Hematopoietic multipotent progenitor cell treated with erythropoietin and hydrocortisone succinate and interleukin-3 and kit ligand, for 15 days (in vitro differentiated cells): ENCODE results near the gene RPL39L.
"Not testable (repeated sequence)": the region's sequence is repeated elsewhere in the genome, so short reads cannot be mapped to it uniquely, and the experiment has no call there.

Experiments
- DNase-seq: peaks from one replicate; pipeline ENCODE4 v3.0.0-alpha.2; 2015; ENCODE audit warnings: low spot score

The RPL39L gene

DNA sequence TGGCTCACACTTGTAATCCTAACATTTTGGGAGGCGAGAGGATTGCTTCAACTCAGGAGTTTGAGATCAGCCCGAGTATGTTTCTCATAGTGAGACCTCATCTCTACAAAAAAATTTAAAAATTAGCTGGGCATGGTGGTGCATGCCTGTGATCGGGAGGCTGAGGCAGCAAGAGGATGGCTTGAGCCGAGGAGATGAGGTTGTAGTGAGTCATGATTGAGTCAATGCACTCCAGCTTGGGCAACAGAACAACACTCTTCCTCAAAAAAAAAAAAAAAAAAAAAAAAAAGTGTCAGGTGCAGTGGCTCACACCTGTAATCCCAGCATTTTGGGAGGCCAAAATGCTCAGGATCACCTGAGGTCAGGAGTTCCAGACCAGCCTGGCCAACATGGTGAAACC, 2.4 kb downstream of the RPL39L start:
- no peak for DNase-seq

DNA sequence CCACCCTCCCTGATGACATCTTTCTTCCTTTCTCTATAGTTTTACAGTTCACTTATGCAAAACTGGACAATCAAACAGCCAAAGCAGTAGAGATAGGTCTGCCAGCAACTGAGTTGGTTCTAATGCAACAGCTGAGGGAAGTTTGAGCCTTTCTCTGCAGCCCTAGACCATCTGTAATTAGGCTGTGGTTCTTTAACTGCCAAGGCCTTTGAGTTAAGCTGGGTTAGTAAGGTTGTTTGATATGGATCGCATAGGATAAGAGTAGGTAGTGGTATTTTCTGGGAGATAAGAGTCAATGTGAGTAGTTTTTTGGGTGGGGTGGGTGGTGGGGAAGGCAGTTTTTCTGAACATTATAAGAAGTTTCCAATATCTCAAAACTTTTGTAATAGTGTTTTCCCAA, 3.0 kb downstream of the RPL39L start:
- no peak for DNase-seq

DNA sequence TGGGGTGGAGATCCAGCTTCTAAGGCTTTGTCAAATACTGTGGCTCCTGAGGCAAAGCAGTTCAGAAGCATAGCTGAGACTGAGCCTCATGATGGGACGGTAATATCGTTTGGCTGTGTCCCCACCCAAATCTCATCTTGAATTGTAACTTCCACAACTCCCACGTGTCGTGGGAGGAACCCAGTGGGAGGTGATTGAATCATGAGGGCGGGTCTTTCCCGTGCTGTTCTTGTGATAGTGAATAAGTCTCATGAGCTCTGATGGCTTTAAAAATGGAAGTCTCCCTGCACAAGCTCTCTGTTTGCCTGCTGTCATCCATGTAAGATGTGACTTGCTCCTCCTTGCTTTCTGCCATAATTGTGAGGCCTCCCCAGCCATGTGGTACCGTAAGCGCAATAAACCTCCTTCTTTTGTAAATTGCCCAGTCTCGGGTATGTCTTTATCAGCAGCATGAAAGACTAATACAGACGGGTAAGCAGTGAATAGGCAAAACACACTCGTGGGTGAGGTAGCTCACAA, 4.1 kb downstream of the RPL39L start:
- DNase-seq: not testable (repeated sequence)

DNA sequence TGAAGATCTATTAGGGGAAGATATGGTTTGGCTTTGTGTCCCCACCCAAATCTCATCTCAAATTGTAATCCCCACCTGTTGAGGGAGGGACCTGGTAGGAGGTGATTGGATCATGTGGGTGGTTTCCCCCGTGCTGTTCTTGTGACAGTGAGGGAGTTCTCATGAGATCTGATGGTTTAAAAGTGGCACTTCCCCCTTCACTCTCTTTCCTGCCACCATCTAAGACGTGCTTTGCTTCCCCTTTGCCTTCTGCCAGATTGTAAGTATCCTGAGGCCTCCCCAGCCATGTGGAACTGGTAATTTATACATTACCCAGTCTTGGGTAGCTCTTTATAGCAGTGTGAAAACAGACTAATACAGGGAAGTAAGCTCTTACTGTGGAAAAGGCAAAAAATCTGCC, 6.1 kb downstream of the RPL39L start:
- not testable (repeated sequence) for DNase-seq

DNA sequence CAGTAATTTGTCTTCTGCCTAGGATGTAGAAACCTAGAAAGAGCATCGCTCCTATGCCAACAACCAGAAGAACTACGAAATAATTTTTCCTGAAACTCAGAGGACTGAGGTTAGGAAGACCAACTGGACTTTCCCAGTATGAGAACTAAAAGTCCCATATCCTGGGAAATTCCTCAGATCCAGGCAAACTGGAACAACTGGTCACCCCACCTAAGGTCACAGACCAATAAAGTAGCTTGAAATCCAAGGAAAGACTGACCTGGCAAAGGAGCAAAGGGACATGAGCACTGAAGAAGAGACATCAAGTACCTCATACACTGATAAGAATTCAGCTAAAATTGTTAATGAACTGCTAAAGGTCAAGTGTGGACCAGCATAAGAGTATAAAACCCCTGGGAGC, 6.6 kb downstream of the RPL39L start:
- DNase-seq: no peak

DNA sequence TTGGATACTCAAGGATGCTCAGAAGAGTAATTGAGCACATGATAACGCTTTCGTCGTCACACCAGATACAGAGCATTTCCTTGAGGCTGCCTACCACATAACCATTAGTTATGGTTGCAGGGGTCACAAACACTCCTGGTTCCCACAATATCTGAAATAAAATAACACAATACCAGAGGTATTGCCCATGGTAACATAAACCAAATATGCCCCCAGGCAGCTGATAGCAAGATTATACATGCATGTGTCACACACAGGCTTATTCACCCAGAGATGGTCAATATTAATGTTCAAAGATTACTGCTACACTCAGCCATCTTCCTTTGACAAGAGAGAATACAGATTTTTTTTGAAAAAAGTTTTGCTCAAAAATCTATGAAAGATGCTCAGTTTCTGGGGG, 7.3 kb downstream of the RPL39L start:
- no peak for DNase-seq

DNA sequence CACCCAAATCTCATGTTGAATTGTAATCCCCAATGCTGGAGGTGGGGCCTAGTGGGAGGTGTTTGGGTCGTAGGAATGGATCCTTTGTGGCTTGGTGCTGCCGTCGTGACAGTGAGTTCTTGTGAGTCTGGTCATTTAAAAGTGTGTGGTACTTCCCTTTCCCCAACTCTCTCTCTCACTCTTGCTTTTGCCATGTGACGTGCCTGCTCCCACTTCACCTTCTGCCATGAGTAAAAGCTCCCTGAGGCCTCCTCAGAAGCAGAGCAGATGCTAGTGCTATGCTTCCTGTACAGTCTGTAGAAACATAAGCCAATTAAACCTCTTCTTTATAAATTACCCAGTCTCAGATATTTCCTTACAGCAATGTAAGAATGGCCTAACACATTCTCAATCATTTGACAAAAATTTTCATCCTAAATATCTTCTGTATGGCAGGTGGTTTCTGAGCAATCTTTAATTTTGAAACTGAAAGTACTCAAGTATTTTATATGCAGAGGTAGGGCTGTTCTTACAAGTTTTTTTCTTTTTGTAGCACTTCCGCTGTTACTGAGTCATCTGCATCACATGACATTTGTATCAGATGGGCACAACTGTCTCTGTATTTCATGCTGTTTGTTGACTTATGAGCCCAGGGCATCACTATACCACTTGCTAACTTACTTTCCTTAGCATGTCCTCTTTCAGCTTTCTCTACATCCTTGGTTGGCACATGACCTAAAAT, 8.8 kb downstream of the RPL39L start:
- peak; percentile 18 for DNase-seq

DNA sequence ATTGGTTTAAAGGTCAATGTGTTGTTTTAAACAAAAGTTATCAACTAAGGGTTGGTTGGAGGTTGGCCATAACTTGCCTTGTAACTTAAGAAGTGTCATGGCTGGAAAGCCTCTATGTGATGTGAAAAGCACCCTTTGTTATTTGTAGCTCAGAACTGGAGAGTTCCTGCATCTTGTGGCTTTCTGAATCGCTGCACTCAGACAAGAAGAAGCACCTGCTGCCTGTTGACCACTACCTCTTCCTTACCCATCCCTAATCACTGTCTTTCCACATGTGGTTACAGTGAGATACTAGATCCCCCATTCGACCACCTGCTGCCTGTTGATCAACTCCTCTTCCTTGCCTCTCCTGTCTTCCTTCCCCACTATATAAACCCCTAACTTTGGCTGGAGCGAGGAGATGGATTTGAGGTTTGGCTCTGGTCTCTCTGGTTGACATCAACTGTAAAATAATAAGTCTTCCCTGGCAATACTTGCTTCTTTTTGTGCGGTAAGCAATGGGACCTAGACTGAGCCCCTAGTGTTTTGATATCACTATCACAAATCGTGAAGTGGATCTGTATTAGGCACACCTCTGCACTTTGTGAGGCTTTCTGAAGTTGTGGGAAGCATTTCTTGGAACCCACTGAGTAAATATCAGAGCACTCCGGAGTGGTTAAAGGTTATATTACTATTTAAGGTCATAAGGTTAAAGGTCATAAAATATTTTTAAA, 13.8 kb downstream of the RPL39L start:
- no peak for DNase-seq

DNA sequence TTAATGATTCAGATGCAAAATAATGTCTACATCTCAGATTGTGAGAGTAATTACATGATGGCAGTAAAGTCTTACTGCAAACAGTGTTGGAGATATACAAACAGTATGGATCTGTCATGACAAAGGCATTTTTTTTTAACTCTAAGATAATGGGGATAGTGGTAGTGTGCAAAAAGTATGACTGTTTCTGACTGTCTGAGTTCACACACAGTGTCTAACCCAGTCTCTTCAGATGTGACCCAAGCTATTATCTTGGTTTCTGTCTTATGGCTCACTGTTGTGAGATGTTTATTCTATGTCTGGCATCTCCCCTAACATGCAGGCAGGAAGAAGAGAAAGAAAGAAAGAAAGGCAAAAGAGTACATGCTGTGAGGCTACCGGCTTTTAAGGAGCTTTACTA, 17.0 kb downstream of the RPL39L start:
- no peak for DNase-seq

DNA sequence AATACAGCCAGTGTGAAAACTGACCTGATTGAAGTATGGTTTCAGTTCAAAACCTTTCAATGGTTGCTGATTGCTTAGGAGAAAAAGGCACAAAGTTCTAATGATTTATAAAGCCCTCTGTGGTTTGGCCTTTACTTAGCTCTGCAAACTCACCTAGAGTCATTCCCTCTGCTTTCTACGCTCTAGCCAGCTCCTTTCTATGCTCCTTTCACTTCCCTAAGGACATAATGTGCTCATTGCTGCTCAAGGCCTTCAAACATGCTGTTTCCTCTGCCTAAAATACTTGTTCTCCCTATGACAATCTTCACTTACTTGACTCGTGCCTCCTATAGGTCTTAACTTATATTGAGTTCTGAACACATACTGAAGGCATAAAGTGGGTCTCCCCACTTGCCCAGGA, 19.0 kb downstream of the RPL39L start:
- no peak for DNase-seq

DNA sequence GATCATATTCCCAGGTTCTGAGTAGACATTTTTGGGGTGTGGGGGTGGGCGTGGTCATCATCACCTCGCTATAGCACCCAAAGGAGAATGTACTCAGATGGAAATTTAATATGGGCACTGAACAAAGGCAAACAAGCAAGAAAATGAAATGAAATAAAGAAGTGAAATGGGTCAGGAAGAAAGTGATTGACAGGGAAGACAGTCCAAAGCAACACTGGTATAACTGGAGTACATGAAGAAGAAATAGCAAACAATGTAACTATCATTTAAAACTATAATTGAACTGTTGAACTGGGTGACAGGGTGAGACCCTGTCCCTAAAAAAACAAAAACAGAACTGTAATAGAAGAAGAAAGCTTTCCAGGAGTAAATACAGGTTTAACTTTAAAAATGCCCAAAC, 24.8 kb downstream of the RPL39L start:
- DNase-seq: no peak

DNA sequence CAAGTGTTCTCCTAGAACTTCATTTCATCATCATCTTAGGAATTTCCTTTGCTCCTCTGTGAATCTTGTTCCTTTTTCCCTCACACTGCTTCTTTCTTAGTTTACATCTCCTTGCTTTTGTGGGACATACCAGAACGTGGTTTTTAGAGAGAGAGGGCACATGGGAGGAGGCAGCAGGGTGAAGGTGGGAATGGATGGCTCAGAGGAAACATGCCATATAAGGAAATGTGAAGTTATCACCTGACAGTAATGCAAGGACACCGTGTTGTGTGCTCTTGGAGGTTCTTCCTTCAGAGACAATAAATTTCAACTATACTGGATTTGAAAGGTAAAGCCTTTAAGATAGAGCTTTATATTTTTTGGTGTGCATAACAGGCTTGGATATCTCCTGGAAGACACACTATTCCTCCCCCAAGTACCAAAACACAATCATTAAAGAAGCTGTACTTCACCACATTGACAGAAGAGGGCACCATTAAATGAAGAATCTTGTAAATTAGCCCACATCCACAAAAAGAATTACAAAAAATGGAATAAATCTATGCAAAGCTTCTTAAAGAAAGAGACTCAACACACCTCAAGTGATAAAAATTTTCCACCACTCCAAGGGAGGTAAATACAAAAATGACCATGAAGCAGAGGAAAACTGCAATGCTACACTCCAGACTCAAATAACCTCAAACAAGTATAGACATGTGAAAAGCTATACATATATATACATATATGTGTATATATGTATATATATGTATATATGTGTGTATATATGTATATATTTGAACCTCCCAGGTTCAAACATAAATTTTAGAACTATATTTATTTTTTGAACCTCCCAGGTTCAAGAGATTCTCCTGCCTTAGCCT, 26.1 kb downstream of the RPL39L start:
- peak; percentile 25 for DNase-seq

DNA sequence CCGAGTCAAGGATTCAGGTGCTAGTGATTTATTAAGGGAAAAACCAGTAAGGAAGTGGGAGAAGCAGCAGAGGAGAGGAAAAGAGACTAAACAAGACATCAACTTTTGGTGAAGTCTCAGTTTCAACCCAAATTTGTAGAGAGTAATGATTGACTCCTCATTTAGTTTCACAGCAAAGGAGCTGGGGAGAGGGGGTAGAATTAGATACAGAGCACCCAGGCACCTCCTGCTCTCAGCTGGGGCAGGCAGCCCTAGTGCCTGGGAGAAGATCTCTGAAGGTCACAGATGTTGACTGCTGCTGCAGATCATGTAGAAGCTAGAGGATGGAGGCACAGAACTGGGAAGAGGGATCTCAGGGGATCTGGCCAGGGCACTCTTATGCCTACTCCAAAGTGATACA, 29.1 kb downstream of the RPL39L start:
- no peak for DNase-seq

DNA sequence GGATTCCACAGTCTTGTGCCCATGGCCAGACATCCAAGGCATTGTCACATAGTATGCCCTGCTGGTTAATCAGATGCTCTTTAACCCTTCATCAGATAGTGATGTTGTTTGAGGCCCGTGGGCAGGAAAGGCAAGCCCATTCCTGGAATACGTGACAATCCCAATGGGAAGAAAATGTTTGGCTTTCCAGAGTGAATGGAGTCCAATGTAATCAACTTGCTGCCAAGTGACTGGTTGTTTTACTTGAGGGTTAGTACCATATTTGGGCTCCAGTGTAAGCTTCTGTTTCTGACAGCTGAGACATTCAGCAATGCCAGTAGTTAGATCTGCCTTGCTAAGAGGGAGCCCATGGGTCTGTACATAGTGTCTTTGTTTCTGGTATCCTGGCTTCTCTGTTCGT, 31.3 kb downstream of the RPL39L start:
- DNase-seq: no peak

DNA sequence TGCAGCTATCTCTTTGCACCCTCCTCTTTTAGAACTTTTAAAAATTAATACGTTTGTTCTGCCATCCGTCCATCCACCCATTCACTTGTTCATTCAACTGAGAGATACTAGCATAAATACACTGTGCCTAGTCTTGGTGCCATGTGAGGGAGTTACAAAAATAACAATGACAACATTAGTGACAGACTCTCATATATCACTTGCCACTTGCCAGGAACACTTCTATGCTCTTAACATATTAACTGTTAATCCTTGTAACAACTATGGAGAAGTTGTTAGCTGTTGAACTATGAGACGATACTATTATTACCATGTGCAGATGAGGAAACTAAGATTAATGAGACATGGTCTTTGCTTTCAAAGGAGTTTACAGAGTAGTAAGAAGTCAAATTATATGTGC, 33.6 kb downstream of the RPL39L start:
- DNase-seq: no peak

DNA sequence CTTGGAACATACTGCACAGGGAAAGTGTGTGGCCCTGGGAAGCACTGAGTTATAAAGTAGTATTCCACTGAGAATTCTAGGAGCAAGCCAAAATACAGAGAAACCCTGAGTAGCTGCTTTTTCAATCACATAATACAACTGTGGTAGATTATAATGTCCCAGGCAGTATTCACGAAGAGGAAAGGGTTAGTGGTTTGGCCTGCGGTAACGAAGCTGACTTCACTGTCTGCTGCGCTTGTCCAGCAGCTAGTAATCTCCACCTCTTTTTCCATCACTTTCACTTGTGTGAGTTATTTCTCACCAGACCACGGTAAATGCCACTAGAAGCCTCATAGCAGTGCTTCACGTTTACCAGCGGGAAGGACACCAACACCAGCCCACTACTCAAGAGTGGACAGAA, 34.4 kb downstream of the RPL39L start:
- no peak for DNase-seq

DNA sequence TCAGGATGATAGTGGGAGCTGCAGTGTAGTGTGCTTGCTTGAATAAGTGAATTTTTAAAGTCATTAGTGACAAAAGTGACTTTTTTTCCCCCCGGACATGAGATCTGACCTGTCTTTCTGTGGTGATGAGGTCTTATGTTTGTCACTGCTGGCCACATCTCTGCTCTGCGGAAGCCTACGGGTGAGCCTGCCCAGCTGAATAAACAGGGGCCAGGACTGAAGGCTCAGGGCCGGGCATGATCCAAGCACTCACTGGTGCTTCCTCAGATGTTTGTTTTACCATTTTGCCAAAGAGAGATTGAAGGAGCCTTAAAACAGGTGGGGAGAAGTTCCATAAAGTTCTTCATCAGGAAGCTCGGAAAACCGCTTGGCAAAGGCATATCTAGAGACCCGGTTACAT, 35.0 kb downstream of the RPL39L start:
- DNase-seq: no peak

DNA sequence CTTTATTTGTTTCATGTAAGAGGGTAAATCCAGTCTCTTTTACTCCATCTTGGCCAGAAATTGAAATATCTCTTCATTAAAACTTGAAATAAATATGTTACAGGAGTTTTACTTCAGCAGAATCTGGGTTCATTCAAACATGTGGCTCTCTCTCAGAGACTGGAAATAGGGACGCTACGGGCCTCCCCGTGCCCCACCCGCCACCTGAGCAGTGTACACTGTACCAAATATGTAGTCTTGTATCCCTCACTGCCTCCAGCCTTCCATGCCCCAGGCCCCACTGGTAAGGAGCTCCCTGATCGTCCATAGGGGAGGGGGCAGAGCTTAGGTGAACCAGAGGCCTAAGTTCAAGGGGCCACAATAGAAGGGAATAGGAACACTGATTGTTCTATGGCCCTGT, 36.0 kb downstream of the RPL39L start:
- DNase-seq: no peak

DNA sequence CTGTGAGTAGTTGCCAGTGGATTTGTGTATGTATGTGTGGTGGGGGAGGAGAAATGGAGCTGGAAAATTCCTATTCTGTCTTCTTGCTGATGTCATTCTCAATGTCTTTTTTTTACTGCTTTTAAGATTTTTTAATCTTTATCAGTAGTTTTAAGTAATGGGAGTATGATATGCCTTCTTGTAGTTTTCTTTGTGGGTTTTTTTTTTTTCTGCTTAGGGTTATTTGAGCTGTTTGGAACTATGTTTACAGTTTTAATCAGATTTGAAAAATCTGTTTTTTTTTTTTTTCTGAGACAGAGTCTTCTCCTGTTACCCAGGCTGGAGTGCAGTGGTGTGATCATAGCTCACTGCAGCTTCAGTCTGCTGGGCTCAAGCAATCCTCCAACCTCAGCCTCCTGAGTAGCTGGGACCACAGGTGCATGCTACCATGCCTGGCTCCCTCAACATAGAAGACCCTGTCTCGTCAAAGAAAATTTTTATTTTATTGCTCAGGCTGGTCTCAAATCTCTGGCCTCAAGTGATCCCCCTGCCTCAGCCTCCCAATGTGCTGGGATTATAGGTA, 37.1 kb downstream of the RPL39L start:
- no peak for DNase-seq

DNA sequence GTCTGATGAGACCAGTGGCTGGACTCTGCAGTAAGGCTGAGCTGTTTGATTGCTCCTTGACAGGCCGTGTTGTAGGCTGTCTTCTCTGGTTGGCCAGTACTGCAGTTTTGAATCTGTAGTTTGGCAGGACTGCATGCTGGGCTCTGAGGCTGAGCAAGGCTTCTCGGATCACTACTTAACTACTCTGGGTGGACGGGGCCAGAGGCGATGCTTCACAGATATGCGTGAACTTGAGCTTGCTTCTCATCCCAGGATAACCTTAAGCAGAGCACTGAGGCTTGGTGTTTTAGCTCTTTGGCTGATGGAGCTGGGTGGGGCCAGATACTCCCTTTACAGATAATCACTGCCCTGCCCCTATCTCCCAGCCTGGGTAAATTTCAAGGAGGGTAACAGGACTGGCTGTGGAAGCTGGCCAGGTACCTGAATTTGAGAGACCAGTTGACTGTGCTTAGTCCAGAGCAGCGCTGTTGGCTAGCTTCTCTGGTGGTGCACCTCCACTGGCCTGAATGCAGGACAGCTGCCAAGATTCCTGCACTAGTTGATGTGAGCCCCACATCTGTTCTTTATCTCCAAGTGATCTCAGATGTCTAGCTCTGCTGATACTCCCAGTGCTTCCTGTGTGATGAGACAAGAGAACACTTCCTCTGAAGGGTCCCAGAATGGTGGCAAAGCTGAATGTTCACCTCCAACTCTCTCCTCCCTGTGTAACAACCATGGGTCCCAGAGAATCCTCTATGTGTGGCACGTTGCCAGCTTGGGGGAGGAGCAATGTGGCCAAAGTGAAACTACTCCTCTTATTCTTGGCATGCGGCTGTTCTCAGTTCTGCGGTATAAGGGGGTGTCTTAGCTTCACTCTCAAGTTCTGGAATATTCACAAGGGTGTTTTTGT, 37.9 kb downstream of the RPL39L start:
- DNase-seq: peak; percentile 65

DNA sequence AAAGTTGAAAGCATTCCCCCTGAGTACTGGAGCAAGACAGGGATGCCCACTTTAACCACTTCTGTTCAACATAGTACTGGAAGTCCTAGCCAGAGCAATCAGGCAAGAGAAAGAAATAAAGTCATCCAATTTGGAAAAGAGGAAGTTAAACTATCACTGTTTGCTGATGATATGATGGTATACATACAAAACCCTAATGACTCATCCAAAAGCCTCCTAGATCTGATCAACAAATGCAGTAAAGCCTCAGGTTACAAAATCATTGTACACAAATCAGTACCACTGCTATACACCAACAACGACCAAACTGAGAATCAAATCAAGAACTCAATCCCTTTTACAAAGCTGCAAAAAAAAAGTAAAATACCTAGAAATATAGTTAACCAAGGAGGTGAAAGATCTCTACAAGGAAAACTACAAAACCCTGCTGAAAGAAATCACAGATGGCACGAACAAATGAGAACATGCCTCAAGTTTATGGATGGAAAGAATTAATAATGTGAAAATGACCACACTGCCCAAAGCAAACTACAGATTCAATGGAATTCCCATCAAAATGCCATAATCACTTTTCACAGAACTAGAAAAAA, 40.3 kb downstream of the RPL39L start:
- DNase-seq: no peak
